ENCODE results near the gene KRT25. TPM values are rescaled to one million over a fixed set of nuclear protein-coding genes. Genes with fewer than 3 reads are reported as not detected.

The KRT25 gene
- polyA plus RNA-seq, 12 donors, result 0.15 to 0.33 (median 0.21) TPM; not detected in 8

Other genes starting within 250 kb of the KRT25 start
- gene CCR7, start 189.9 kb downstream of the KRT25 start, polyA plus RNA-seq (ENCODE audit: insufficient read length in 12 of 12), result 1 to 10 TPM in 2 of 12 donors, under 1 TPM in 8, not detected in 2; 0.18 to 3.5 (median 0.55) TPM
- 100 to 1,000 TPM in 11 of 12 donors, not detected in 1; 112 to 222 (median 136) TPM for gene SMARCE1, start 107.5 kb downstream of the KRT25 start, polyA plus RNA-seq (ENCODE audit: insufficient read length in 12 of 12)
- gene KRT222, start 90.2 kb downstream of the KRT25 start, polyA plus RNA-seq (ENCODE audit: insufficient read length in 12 of 12), result 1 to 10 TPM in 1 of 12 donors, under 1 TPM in 7, not detected in 4; 0.07 to 1.0 (median 0.19) TPM
- gene KRT24, start 51.6 kb downstream of the KRT25 start, polyA plus RNA-seq (ENCODE audit: insufficient read length in 12 of 12), result under 1 TPM in 1 of 12 donors, not detected in 11; 0.21 TPM
- not detected for gene KRT26, start 16.9 kb upstream of the KRT25 start, polyA plus RNA-seq (ENCODE audit: insufficient read length in 12 of 12)
- gene KRT27, start 27.2 kb upstream of the KRT25 start, polyA plus RNA-seq (ENCODE audit: insufficient read length in 12 of 12), result not detected
- not detected for gene KRT28, start 44.6 kb upstream of the KRT25 start, polyA plus RNA-seq (ENCODE audit: insufficient read length in 12 of 12)
- gene KRT10, start 67.3 kb upstream of the KRT25 start, polyA plus RNA-seq (ENCODE audit: insufficient read length in 12 of 12), result 1,000 to 10,000 TPM in 1 of 12 donors, 100 to 1,000 TPM in 2, 10 to 100 TPM in 8, not detected in 1; 26.9 to 1,201 (median 45.0) TPM
- 1 to 10 TPM in 1 of 12 donors, under 1 TPM in 6, not detected in 5; 0.07 to 2.8 (median 0.31) TPM for gene KRT12, start 111.9 kb upstream of the KRT25 start, polyA plus RNA-seq (ENCODE audit: insufficient read length in 12 of 12)
- gene KRT20, start 129.9 kb upstream of the KRT25 start, polyA plus RNA-seq (ENCODE audit: insufficient read length in 12 of 12), result 1 to 10 TPM in 1 of 12 donors, under 1 TPM in 4, not detected in 7; 0.07 to 1.9 (median 0.22) TPM
- gene KRT23, start 182.3 kb upstream of the KRT25 start, polyA plus RNA-seq (ENCODE audit: insufficient read length in 12 of 12), result 10 to 100 TPM in 3 of 12 donors, under 1 TPM in 6, not detected in 3; 0.12 to 25.1 (median 0.44) TPM
- gene KRT39, start 211.6 kb upstream of the KRT25 start, polyA plus RNA-seq (ENCODE audit: insufficient read length in 12 of 12), result 10 to 100 TPM in 1 of 12 donors, 1 to 10 TPM in 9, not detected in 2; 2.3 to 12.3 (median 6.3) TPM
- 10 to 100 TPM in 5 of 12 donors, 1 to 10 TPM in 5, not detected in 2; 3.1 to 16.4 (median 11.0) TPM for gene KRT40, start 229.0 kb upstream of the KRT25 start, polyA plus RNA-seq (ENCODE audit: insufficient read length in 12 of 12)
- not detected for gene KRTAP3-3, start 238.8 kb upstream of the KRT25 start, polyA plus RNA-seq (ENCODE audit: insufficient read length in 12 of 12)
- gene KRTAP3-2, start 244.6 kb upstream of the KRT25 start, polyA plus RNA-seq (ENCODE audit: insufficient read length in 12 of 12), result 1 to 10 TPM in 4 of 12 donors, under 1 TPM in 5, not detected in 3; 0.22 to 1.4 (median 0.86) TPM

Measured in muscle of arm (tissue), 12 donors.